HUDEP-2 (cell line): ENCODE data around the gene GSAP.

Experiments
- DNase-seq, 76 experiments: peaks; one replicate each; lab custom pipeline; 2025; ENCODE audit not compliant: unreplicated experiment in 76 of 76; lab: John Stamatoyannopoulos, UW

Gene GSAP

GRCh38 chr7:77409739-77410547, 6.2 kb downstream of the GSAP start:
- no peak for DNase-seq

GRCh38 chr7:77409005-77409738, 7.0 kb downstream of the GSAP start:
- DNase-seq: no peak

- DNase-seq: no peak
Observed at GRCh38 chr7:77407906-77408305, 8.2 kb downstream of the GSAP start.

GRCh38 chr7:77406421-77406820, 9.7 kb downstream of the GSAP start:
- no peak for DNase-seq

- DNase-seq: no peak
Observed at GRCh38 chr7:77404641-77405040, 11.5 kb downstream of the GSAP start.

- DNase-seq: no peak
Observed at GRCh38 chr7:77403957-77404356, 12.2 kb downstream of the GSAP start.

- no peak for DNase-seq
Observed at GRCh38 chr7:77402818-77403217, 13.3 kb downstream of the GSAP start.

- no peak for DNase-seq
Observed at GRCh38 chr7:77401002-77401401, 15.1 kb downstream of the GSAP start.

GRCh38 chr7:77399816-77400215, 16.3 kb downstream of the GSAP start:
- DNase-seq: no peak

GRCh38 chr7:77396894-77397547, 19.1 kb downstream of the GSAP start:
- no peak for DNase-seq

GRCh38 chr7:77395626-77396025, 20.5 kb downstream of the GSAP start:
- no peak for DNase-seq

- no peak for DNase-seq
Observed at GRCh38 chr7:77393954-77394353, 22.2 kb downstream of the GSAP start.

- no peak for DNase-seq
Observed at GRCh38 chr7:77393261-77393660, 22.9 kb downstream of the GSAP start.

- no peak for DNase-seq
Observed at GRCh38 chr7:77391230-77391629, 24.9 kb downstream of the GSAP start.

GRCh38 chr7:77388055-77388641, 28.0 kb downstream of the GSAP start:
- no peak for DNase-seq

GRCh38 chr7:77386165-77386822, 29.9 kb downstream of the GSAP start:
- DNase-seq: no peak

GRCh38 chr7:77383333-77383740, 32.8 kb downstream of the GSAP start:
- no peak for DNase-seq

- DNase-seq: no peak
Observed at GRCh38 chr7:77382532-77382931, 33.6 kb downstream of the GSAP start.

GRCh38 chr7:77378584-77378983, 37.6 kb downstream of the GSAP start:
- no peak for DNase-seq

GRCh38 chr7:77370606-77371005, 45.5 kb downstream of the GSAP start:
- no peak for DNase-seq

GRCh38 chr7:77368974-77369373, 47.2 kb downstream of the GSAP start:
- peak in 1 of 76 experiments; percentile 0 for DNase-seq
